Left kidney (tissue), 2 donors: ENCODE data around the gene DHX34. TPM values are rescaled to one million over a fixed set of nuclear protein-coding genes. Genes with fewer than 3 reads are reported as not detected.

ENCODE experiments used
- DNase-seq: peaks from one replicate; pipeline ENCODE4 v3.0.0-alpha.2; 2013
- polyA plus RNA-seq: library from polyadenylated mRNA; unstranded; fragments of 120-200 nt; gene quantifications from one replicate; pipeline ENCODE4 v1.2.1, GENCODE V29; 2013; ENCODE audit not compliant: insufficient read length

The DHX34 gene
- polyA plus RNA-seq, 1 donor, result 12.5 TPM

- DNase-seq, result no peak
Measured at GRCh38 chr19:47417107-47417745, 68.1 kb downstream of the DHX34 start.

- no peak for DNase-seq
Measured at GRCh38 chr19:47417746-47418691, 68.9 kb downstream of the DHX34 start.

- no peak for DNase-seq
Measured at GRCh38 chr19:47418692-47419029, 69.5 kb downstream of the DHX34 start.

GRCh38 chr19:47419030-47419783 lies 70.1 kb downstream of the DHX34 start, which contains the start of gene MEIS3:
TSS of gene MEIS3 (minus strand) at chr19:47419527. CDS start at chr19:47419081, 446 bp downstream.
- no peak for DNase-seq

GRCh38 chr19:47419789-47420188 lies 70.7 kb downstream of the DHX34 start:
- no peak for DNase-seq

- DNase-seq, result no peak
Measured at GRCh38 chr19:47421244-47421786, 72.2 kb downstream of the DHX34 start.

- peak; percentile 62 for DNase-seq
Measured at GRCh38 chr19:47421844-47422395, 72.8 kb downstream of the DHX34 start.

GRCh38 chr19:47422417-47423163 lies 73.5 kb downstream of the DHX34 start:
- no peak for DNase-seq

- no peak for DNase-seq
Measured at GRCh38 chr19:47423203-47423882, 74.2 kb downstream of the DHX34 start.

GRCh38 chr19:47427241-47428176 lies 78.4 kb downstream of the DHX34 start:
- DNase-seq, result peak; percentile 70

- peak; percentile 84 for DNase-seq
Measured at GRCh38 chr19:47428177-47428894, 79.2 kb downstream of the DHX34 start.

- DNase-seq, result no peak
Measured at GRCh38 chr19:47429140-47429793, 80.2 kb downstream of the DHX34 start.

- no peak for DNase-seq
Measured at GRCh38 chr19:47430041-47430802, 81.1 kb downstream of the DHX34 start.

GRCh38 chr19:47432091-47432490 lies 83.0 kb downstream of the DHX34 start:
- DNase-seq, result no peak
